Chondrocyte (in vitro differentiated cells): Measurements from ENCODE around the gene SERPINB10. TPM values are rescaled to one million over a fixed set of nuclear protein-coding genes. Genes with fewer than 3 reads are reported as not detected.

Experiments used
- DNase-seq: peaks from one replicate; pipeline ENCODE4 v3.0.0; 2021; ENCODE audit warnings: mixed read lengths, low spot score
- H3K27ac Mint-ChIP-seq: one replicate; pipeline ENCODE4 v1.8.0; 2021; ENCODE audit warnings: mild to moderate bottlenecking, moderate library complexity, mixed read lengths; ENCODE audit not compliant: unreplicated experiment
- H3K27me3 Mint-ChIP-seq: 2 replicates; pipeline ENCODE4 v1.8.0; 2021; ENCODE audit warnings: low read depth, mixed read lengths
- H3K36me3 Mint-ChIP-seq: 2 replicates; pipeline ENCODE4 v1.8.0; 2021; ENCODE audit warnings: low read depth, mixed read lengths
- H3K4me1 Mint-ChIP-seq: 2 replicates; pipeline ENCODE4 v1.8.0; 2021; ENCODE audit warnings: low read depth, mild to moderate bottlenecking, mixed read lengths
- H3K4me3 Mint-ChIP-seq: one replicate; pipeline ENCODE4 v1.8.0; 2021; ENCODE audit warnings: mild to moderate bottlenecking, moderate library complexity, mixed read lengths; ENCODE audit not compliant: unreplicated experiment
- H3K9me3 Mint-ChIP-seq: 2 replicates; pipeline ENCODE4 v1.8.0; 2021; ENCODE audit warnings: low read depth, mixed read lengths
- total RNA-seq: library from RNA; stranded (reverse); gene quantifications from 3 replicates; pipeline ENCODE4 v1.2.1, GENCODE V29; 2021
- TF ChIP-seq, protein P1 (sequence below): fragments of 200-600 bp; sonication (generic); IDR thresholded peaks from 2 replicates; pipeline ENCODE4 v1.5.0; 2021; ENCODE audit warnings: antibody characterized with exemption, mild to moderate bottlenecking, moderate library complexity

The SERPINB10 gene
- total RNA-seq, 1 donor from 2014 or later: not detected

GRCh38 chr18:63878343-63878742 is 29.4 kb upstream of the SERPINB10 start:
- no peak overlapping the region for H3K27ac Mint-ChIP-seq
- peaks cover 11% of the 10 kb centered on the region for H3K4me1 Mint-ChIP-seq
- no peak overlapping the region for H3K4me3 Mint-ChIP-seq

DNA sequence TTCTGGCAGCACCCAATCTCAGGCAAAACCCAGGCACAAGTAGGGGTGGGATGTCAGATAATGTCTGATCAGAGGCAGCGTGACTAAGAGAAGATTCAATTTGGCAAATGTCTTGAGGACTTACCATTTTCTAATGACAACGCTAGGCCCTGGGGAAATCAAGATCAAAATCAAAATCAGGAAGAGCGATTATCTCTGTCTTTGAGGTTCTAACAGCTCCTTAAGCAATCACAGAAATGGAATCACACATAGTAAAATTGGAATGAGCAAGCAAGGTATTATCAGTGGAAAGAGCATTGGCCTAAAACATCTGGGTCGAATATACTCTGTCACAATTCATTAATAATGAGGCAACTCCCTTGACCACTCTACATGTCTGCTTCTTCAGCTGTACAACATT is 28.8 kb upstream of the SERPINB10 start:
- H3K27ac Mint-ChIP-seq: no peak overlapping the region

More at GRCh38 chr18:63878343-63878742, 29.4 kb upstream of the SERPINB10 start:
- no peak for DNase-seq
- H3K27me3 Mint-ChIP-seq: peaks cover 3% of the 10 kb centered on the region
- no peaks in the 10 kb centered on the region for H3K36me3 Mint-ChIP-seq
- no peaks in the 10 kb centered on the region for H3K9me3 Mint-ChIP-seq
- TF ChIP-seq, protein P1, sequence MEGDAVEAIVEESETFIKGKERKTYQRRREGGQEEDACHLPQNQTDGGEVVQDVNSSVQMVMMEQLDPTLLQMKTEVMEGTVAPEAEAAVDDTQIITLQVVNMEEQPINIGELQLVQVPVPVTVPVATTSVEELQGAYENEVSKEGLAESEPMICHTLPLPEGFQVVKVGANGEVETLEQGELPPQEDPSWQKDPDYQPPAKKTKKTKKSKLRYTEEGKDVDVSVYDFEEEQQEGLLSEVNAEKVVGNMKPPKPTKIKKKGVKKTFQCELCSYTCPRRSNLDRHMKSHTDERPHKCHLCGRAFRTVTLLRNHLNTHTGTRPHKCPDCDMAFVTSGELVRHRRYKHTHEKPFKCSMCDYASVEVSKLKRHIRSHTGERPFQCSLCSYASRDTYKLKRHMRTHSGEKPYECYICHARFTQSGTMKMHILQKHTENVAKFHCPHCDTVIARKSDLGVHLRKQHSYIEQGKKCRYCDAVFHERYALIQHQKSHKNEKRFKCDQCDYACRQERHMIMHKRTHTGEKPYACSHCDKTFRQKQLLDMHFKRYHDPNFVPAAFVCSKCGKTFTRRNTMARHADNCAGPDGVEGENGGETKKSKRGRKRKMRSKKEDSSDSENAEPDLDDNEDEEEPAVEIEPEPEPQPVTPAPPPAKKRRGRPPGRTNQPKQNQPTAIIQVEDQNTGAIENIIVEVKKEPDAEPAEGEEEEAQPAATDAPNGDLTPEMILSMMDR: no peak

DNA sequence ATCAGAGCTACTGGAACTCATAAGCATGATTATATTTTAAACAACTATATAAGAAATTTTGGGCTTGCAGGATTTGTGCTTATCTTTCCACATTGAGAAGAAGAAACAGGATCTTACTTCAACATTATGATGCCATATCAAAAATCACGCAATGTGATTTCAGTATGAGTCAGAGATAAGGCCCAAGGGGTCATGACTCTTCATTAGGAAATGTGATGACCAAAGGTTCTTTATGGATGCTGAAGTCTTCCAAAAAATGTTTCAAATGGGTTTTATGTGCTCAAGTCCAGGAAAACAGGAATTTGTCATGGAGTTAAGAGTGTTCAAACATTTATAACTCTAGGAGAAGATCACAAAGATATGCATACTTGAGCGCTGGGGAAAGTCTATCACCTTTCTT is 28.0 kb upstream of the SERPINB10 start:
- Mint-ChIP-seq H3K4me1 (peaks cover 11% of the 10 kb centered on the region), H3K27ac (no peak overlapping the region), H3K36me3 (no peaks in the 10 kb centered on the region), H3K9me3 (no peaks in the 10 kb centered on the region), H3K4me3 (no peak overlapping the region), H3K27me3 (no peaks in the 10 kb centered on the region)
- TF ChIP-seq, protein P1: no peak
- DNase-seq: no peak

More for the DNA sequence above, 28.8 kb upstream of the SERPINB10 start:
- Mint-ChIP-seq H3K9me3 (no peaks in the 10 kb centered on the region), H3K27me3 (no peaks in the 10 kb centered on the region), H3K36me3 (no peaks in the 10 kb centered on the region), H3K4me3 (no peak overlapping the region), H3K4me1 (peaks cover 11% of the 10 kb centered on the region)
- TF ChIP-seq, protein P1: no peak
- DNase-seq: no peak

DNA sequence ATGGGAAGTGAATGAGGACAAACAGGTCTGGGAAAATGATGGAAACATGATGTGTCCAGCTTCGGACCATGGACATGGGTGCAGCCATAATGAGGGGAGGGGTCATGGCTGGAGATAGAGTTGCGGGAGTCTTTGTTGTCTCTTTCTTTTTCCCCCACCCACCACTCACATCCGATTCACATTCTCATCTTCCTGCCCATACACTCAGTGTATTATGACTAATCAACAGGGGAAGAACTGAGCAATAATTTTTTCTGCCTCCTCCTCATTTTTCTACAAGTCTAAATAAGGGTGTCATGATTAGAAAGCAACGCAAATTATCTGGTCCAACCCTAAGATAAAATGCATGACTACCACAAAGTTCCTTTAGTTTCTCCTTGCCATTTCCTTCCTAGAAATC is 25.9 kb upstream of the SERPINB10 start:
- H3K27ac Mint-ChIP-seq: no peak overlapping the region
- no peak for DNase-seq
- TF ChIP-seq, protein P1: no peak

GRCh38 chr18:63882333-63883141 is 25.2 kb upstream of the SERPINB10 start:
- peaks cover 5% of the 10 kb centered on the region for H3K27me3 Mint-ChIP-seq
- peak overlapping the region; percentile 58 for H3K27ac Mint-ChIP-seq
- H3K36me3 Mint-ChIP-seq: no peaks in the 10 kb centered on the region
- TF ChIP-seq, protein P1: no peak
- no peak overlapping the region for H3K4me3 Mint-ChIP-seq
- peaks cover 2% of the 10 kb centered on the region for H3K9me3 Mint-ChIP-seq
- H3K4me1 Mint-ChIP-seq: peaks cover 11% of the 10 kb centered on the region
- DNase-seq: no peak

More for the DNA sequence above, 25.9 kb upstream of the SERPINB10 start:
- H3K27me3 Mint-ChIP-seq: peaks cover 3% of the 10 kb centered on the region
- H3K4me3 Mint-ChIP-seq: no peak overlapping the region
- no peaks in the 10 kb centered on the region for H3K36me3 Mint-ChIP-seq
- peaks cover 11% of the 10 kb centered on the region for H3K4me1 Mint-ChIP-seq
- peaks cover 2% of the 10 kb centered on the region for H3K9me3 Mint-ChIP-seq
